ENCODE results near the gene CEP78. TPM values are rescaled to one million over a fixed set of nuclear protein-coding genes. Genes with fewer than 3 reads are reported as not detected.

CEP78 gene
- total and polyA plus RNA-seq, 7 donors, result 1.8 to 4.3 (median 3.0) TPM

GRCh38 chr9:78207901-78208300 lies 28.0 kb upstream of the CEP78 start:
- Histone ChIP-seq H3K36me3 (ENCODE audit: insufficient read depth in 1 of 2, low read depth in 1 of 2) (no peaks in the 10 kb centered on the region), H3K27ac (no peak overlapping the region), H3K27me3 (ENCODE audit: insufficient read depth in 3 of 3, low read length in 2 of 3) (no peaks in the 10 kb centered on the region), H3K9me3 (no peaks in the 10 kb centered on the region), H3K4me1 (no peaks in the 10 kb centered on the region), H3K4me3 (no peak overlapping the region)
- DNase-seq (no peak), ATAC-seq (no peak)
- TF ChIP-seq, protein P1, sequence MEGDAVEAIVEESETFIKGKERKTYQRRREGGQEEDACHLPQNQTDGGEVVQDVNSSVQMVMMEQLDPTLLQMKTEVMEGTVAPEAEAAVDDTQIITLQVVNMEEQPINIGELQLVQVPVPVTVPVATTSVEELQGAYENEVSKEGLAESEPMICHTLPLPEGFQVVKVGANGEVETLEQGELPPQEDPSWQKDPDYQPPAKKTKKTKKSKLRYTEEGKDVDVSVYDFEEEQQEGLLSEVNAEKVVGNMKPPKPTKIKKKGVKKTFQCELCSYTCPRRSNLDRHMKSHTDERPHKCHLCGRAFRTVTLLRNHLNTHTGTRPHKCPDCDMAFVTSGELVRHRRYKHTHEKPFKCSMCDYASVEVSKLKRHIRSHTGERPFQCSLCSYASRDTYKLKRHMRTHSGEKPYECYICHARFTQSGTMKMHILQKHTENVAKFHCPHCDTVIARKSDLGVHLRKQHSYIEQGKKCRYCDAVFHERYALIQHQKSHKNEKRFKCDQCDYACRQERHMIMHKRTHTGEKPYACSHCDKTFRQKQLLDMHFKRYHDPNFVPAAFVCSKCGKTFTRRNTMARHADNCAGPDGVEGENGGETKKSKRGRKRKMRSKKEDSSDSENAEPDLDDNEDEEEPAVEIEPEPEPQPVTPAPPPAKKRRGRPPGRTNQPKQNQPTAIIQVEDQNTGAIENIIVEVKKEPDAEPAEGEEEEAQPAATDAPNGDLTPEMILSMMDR (IDR thresholded peaks at IDR 0.05), result no peak
- 52 to 60% (median 57%) methylated on average over 4 of the region's 4 CpGs for WGBS, 3 donors
- intact Hi-C loops (cut with DNase I), result no loop called here

GRCh38 chr9:78209127-78209526 lies 26.7 kb upstream of the CEP78 start:
- WGBS, 3 donors, result 75 to 93% (median 92%) methylated on average over 7 of the region's 7 CpGs

DNA sequence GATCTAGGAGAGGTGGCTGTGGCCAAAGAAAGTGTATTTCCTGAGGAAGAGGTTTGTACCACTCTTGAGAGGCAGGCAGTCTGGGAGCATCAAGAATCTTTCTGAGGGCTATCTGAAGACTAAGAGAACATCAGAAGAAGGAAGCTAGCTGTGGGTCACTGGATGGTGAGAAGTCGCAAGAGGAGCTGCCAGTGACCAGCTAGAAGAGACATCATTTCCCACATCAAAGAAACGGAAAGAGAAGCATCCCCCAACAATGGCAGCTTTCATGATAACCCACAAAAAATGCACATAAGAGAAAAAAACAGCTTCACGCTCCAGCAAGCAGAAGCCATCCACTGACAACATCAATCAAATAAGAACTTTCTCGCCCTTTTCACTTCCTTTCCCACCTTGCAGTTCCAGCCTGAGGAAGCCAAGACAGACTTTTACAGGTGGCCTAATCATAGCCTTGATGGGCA lies 25.0 kb upstream of the CEP78 start:
- H3K27me3 ChIP-seq (ENCODE audit: insufficient read depth in 3 of 3, low read length in 2 of 3), result no peaks in the 10 kb centered on the region
- DNase-seq (no peak), ATAC-seq (no peak)
- intact Hi-C loops (cut with DNase I), result no loop called here
- no peak overlapping the region for H3K27ac ChIP-seq
- H3K4me3 ChIP-seq, result no peak overlapping the region
- no peaks in the 10 kb centered on the region for H3K9me3 ChIP-seq
- 82 to 85% (median 84%) methylated on average over 4 of the region's 4 CpGs for WGBS, 3 donors
- no peaks in the 10 kb centered on the region for H3K36me3 ChIP-seq (ENCODE audit: insufficient read depth in 1 of 2, low read depth in 1 of 2)
- TF ChIP-seq, protein P1 (IDR thresholded peaks at IDR 0.05), result no peak
- no peaks in the 10 kb centered on the region for H3K4me1 ChIP-seq

More at GRCh38 chr9:78209127-78209526, 26.7 kb upstream of the CEP78 start:
- no peak for ATAC-seq
- Histone ChIP-seq H3K27ac (no peak overlapping the region), H3K4me3 (no peak overlapping the region), H3K9me3 (no peaks in the 10 kb centered on the region), H3K36me3 (ENCODE audit: insufficient read depth in 1 of 2, low read depth in 1 of 2) (no peaks in the 10 kb centered on the region), H3K4me1 (no peaks in the 10 kb centered on the region), H3K27me3 (ENCODE audit: insufficient read depth in 3 of 3, low read length in 2 of 3) (no peaks in the 10 kb centered on the region)
- DNase-seq, result no peak
- intact Hi-C loops (cut with DNase I), result no loop called here
- TF ChIP-seq, protein P1 (IDR thresholded peaks at IDR 0.05), result no peak

DNA sequence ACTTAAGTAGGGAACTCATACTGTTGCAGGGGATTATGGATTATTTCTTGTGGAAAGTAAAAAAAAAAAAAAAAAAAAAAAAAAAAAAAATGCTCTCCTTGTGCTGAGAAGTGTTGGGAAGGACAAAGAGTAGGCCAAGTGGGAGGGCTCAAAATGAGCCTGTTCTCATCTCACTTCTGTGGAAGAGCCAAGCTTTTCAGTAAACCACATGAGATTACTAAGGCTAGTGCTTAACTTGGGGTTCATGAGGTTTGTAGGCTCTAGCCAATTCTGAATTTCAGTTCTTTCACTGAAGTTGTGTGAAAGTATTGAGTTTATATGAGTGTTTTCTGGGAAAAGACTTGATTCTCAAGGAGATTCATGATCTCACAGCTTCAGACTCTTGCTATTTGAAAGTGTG lies 23.0 kb upstream of the CEP78 start:
- TF ChIP-seq, protein P1 (IDR thresholded peaks at IDR 0.05), result no peak
- no peak for ATAC-seq

GRCh38 chr9:78213712-78214111 lies 22.2 kb upstream of the CEP78 start:
- intact Hi-C loops (cut with DNase I), result no loop called here
- 27 to 36% (median 33%) methylated on average over 4 of the region's 4 CpGs for WGBS, 3 donors
- DNase-seq (no peak), ATAC-seq (no peak)
- Histone ChIP-seq H3K4me3 (no peak overlapping the region), H3K27me3 (ENCODE audit: insufficient read depth in 3 of 3, low read length in 2 of 3) (no peaks in the 10 kb centered on the region), H3K27ac (no peak overlapping the region), H3K9me3 (no peaks in the 10 kb centered on the region), H3K4me1 (no peaks in the 10 kb centered on the region), H3K36me3 (ENCODE audit: insufficient read depth in 1 of 2, low read depth in 1 of 2) (no peaks in the 10 kb centered on the region)
- TF ChIP-seq, protein P1 (IDR thresholded peaks at IDR 0.05), result no peak

More for the DNA sequence above, 23.0 kb upstream of the CEP78 start:
- Histone ChIP-seq H3K27me3 (ENCODE audit: insufficient read depth in 3 of 3, low read length in 2 of 3) (no peaks in the 10 kb centered on the region), H3K4me1 (no peaks in the 10 kb centered on the region), H3K36me3 (ENCODE audit: insufficient read depth in 1 of 2, low read depth in 1 of 2) (no peaks in the 10 kb centered on the region), H3K27ac (no peak overlapping the region), H3K9me3 (no peaks in the 10 kb centered on the region), H3K4me3 (no peak overlapping the region)
- intact Hi-C loops (cut with DNase I), result no loop called here
- no peak for DNase-seq
